CD1c-positive myeloid dendritic cell (primary cell): Measurements from ENCODE around the gene ZBTB22.
A peak's percentile ranks its signal among the peaks of the same experiment; 100 is the strongest.
"Not testable (repeated sequence)": the region's sequence is repeated elsewhere in the genome, so short reads cannot be mapped to it uniquely, and the experiment has no call there.

Experiments used
- DNase-seq: peaks from one replicate; pipeline ENCODE4 v3.0.0-alpha.2; 2016; ENCODE audit errors: extremely low spot score

The ZBTB22 gene

DNA sequence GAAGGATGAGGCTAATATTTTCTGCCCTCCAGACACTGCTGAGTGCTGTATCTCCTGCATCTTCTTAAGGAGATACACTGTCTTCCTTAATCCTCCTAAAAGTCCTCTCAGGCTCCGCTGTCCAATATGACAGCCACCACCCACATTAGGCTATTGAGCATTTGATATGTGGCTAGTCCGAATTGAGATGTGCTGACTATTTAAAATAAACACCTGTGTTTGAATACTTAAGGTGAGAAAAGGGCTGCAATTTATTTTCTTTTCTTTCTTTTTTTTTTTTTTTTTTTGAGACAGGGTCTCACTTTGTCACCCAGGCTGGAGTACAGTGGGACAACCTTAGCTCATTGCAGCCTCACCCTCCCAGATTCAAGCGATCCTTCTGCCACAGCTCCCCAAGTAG is 15.7 kb downstream of the ZBTB22 start:
- no peak for DNase-seq

DNA sequence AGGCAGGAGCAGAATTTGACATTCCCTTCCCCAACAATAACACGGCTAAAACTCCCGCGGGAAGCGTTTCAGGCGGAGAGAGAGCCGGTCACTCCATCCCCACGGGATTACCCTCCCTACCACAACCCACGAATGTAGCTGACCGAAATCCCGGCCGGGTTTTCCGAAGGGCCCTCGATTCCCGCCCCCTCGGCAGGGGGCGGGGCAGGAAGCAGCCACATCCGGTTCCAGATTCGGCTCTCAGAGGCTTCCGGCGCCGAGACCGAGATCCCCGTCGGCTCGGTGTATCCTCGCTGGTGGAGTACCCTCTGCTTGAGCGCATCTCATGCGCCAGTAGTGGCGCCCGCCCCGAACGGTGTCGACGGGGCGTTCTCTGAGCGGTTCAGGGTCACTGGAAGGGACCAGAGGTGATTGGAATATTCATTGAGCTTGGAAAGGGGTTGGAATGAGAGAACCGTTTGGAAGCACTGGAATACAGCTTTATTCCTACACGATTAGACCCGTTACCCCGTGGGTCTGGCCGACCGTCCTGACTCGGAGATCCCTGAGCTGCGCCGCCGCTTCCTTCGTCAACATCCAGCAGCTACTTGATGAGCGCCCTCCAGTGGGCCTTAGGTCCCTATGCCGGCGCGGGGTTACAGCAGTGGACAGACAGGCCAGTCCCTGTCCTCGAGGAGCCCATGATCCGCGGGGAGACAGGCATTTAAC is 18.2 kb downstream of the ZBTB22 start:
- peak; percentile 96 for DNase-seq

DNA sequence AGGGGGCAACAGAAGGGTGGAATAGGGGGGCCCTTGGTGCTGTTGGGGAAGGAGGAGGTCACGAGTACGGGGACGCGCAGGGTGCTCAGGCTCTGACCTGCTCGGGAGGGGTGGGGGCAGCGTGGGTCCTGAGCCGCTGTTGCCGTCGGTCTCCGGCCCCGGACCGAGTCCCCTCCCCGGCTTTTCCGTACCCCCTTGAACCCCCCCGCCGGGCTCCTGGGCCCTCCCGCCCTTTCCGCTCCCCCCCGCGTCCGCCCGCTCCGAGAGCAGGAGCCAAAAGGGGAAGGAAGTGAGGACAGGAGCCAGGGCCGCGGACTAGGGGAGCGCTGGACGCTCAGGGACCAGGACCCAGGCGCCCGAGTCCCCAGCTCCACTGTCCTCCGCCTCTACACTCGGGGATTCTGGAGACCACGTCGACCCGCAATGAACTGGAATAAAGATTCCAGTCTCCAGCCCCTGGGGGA is 18.7 kb downstream of the ZBTB22 start, which contains the start of gene RGL2:
RGL2 (minus strand) TSS at position 170 of the 464 bp plus-strand sequence. CDS start 332 bp downstream, outside the sequence.
- DNase-seq: peak; percentile 77

DNA sequence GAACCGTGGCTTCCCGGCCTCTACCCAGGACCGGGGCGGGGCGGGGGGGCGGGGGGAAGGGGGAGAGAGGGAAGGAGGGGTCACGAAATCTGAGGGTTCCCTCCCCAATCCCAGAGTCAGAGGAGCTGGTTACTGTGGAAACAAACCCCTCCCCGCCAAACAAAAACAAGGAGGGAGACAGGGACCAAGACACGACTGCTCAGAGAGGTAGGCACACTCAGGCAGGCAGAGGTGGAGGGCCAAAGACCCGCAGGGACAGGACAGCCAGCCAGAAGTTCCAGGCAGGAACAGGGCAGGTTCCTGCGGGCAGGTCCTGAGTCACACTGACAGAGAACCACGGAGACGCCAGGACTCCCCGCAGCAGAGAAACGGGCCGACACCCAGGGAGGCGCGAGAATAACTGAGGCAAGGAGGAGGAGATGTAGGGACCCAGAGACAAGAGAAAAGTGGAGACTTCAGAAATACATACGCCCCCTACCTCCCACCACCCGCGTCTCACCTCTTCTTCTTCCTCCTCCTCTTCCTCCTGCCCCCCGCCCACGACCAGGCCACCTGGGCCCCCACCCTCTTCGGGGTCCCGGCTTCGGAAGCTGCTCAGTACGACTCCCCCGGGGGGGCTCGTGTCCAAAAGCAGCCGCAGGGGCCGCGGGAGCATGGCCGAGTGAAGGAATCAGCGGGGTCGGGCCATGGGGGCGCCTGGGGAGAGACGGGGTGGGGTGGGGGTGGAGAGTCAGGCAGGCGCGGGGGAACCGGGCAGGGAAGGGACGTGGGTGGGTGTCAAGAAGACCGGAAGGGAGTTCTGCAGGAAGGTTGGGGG is 19.4 kb downstream of the ZBTB22 start:
- peak; percentile 88 for DNase-seq

DNA sequence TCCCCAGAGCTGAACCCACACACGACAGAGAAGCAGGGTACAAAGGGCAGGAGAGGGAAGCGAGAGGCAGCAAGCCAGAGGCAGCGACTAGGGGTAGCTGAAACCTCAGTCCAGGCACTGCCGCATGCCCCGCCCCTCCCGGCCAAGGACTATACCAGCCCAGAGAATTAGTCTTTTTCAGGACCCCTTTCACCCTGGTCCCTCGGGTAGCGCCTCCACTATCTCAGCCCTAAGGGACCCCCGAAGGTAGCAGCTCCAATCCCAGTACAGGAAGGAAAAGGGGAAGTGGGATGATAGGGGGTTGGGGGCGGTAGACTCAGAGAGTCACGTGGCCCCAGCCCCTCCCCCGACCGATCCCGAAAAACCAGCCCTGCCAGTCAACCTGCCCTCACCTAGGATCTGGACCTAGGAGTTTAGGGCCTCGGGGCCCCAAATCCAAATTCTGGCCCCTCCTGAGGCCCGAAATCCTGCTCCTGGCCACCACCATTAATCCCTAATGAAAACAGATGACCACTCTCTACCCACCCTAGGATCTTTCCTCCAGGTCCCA is 20.1 kb downstream of the ZBTB22 start:
- peak; percentile 48 for DNase-seq

DNA sequence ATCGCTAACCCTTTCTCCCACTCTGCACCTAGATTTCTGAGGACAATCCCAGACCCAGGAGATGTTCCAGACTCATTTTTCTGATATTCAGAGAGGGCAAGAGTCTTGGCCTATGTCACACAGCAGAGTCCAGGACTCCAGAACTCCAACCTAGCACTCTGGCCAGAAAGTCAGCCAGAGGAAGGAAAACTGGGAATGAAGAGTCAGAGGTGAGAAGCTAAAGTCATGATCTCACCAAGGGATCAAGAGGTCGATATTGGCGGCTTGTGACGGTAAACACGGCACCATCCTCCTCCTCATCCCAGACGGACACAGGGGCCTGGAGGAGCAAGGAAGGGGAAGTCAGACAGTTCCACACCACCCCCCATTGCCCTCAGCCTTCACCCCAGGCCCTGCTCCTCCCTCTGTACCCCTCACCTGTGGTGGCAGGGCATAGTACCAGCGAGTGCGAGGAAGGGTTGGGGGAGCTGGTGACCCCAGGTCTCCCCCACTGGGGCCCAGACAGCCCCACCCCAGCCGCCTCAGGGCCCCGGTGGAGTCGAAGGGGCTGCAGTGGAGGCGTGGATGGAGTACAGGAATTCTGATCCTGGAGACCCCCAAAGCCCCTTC is 20.6 kb downstream of the ZBTB22 start:
- no peak for DNase-seq

DNA sequence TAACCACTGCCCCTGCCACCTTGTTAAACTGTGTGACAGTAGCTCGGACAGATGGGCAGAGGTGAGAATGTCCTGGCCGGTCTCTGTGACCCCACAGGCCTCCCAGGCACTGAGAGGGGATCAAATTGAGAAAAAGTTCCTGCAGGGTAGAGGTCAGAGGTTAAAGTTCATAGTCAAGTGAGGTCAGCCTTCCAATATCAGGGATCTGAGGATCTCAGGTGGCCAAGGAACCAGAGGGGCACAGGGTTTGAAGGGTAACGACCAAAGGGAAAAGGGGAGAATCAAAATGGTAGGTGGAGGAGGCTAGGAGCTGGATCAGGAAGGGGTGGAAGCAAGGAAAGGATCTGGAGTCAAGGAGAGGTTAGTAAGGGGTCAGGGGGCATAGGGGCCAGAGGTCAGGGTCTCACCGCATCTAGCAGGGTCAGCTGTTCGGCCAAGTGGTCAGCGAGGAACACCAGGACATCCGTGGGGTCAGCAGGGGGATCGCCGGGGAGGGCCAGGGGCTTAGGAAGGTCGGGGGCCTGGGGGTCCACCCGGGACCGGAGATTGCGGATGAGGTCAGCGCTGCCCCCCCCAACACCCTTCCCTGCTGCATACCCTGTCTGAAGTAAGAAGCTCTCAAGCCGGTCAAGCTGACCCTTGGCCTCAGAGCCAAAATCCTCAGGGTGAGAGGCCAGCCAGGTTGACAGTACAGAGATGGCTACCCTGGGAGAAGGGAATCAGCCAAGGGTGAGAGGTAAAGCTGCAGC is 21.7 kb downstream of the ZBTB22 start:
- DNase-seq: no peak

DNA sequence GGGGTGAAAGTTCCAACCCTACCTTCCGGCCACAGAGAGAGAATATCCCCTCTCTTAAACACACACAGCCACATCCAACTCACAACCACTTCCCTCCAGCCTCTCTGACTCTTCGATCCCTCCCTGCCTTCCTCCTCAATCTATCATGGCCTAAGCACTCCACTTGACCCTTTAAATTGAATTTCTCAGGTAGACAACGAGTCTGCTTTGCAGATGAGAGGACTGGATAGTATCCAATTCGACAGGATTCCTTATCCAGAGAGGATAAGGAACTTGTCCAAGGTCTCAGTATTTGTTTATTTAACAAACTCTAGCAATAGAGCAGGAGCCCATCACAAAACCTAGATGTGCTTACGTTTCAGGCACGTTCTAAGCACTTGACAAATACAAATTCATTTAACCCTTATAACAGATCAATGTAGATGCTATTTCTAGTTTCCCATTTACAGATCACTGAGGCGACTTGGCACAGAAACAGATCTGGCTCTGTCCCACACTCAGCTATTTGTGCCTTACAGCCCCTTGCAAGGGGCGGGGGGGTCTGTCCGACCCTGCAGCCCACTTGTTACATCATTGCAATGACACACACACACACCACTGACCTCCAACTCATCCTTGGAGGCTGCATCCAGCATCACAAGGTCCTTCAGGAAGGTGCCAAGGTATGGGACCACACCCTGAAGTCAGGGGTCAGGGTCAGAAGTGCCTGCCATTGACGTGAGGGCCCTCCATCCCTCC is 23.3 kb downstream of the ZBTB22 start:
- DNase-seq: no peak

DNA sequence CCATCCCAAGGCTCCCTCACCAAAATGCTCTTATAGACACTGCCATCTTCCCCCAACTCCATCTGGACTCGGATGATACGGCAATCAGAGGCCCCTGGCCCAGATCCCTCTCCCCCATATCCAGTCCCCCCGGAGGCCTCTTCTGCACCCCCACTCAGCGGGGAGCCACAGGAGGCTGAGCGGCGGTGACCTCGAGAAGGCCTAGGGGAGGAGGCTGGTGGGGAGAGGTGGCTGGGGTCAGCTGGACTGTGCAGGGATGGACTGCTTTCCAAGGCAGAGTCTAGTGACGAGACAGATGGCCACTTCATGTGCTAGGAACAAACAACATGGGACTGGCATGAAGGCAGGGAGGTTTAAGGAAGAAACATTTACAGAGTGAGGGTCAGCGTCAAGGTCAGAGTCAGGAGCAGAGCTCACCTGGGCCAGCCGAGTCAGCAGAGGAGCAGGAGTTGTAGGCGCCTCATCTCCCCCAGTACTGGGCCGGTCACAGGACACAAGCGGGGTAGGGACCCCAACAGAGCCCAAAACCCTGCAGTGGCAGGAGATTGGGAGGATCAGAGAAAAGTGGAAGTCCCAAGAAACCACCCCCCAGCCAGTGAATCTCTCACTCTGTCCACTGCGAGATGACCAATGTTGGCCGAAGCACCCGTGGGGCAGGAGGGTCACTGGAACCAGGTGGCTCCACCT is 24.4 kb downstream of the ZBTB22 start:
- no peak for DNase-seq

DNA sequence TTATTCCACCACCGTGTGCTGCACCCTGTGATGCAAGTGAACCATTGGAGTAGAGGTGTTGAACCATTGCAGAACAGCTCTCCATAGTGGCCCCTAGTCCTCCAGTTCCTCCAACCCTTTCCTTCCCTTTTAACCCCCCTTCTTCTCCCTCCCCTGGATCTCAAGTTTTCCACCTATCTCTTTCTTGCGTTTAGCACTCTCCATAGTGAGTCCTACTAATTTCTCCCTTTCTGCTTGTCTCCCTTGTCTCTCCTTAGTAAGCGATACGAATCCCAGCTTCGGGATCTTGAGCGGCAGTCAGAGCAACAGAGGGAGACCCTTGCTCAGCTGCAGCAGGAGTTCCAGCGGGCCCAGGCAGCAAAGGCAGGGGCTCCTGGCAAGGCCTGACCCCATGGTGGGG is 27.1 kb downstream of the ZBTB22 start:
- no peak for DNase-seq

DNA sequence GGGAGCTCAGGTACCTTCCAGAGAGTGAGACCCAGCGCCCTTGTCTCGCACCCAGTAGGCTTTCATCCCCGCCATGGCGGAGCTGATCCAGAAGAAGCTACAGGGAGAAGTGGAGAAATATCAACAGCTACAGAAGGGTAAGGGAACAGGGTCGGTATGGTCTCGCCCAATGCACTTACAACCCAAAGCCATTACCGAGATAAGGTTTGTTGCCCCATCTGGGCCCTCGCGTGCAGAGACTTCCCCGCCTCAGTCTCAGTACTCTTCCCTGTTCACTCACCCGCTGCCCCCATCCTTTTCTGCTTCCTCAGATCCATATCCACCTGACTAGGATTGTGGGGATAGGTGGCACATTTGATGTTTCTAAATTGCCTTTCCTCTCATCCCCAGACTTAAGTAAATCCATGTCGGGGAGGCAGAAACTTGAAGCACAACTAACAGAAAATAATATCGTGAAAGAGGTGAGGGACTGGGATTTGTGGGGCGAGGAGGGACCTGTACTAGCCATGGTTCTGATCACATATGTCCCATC is 27.7 kb downstream of the ZBTB22 start:
- peak; percentile 27 for DNase-seq

DNA sequence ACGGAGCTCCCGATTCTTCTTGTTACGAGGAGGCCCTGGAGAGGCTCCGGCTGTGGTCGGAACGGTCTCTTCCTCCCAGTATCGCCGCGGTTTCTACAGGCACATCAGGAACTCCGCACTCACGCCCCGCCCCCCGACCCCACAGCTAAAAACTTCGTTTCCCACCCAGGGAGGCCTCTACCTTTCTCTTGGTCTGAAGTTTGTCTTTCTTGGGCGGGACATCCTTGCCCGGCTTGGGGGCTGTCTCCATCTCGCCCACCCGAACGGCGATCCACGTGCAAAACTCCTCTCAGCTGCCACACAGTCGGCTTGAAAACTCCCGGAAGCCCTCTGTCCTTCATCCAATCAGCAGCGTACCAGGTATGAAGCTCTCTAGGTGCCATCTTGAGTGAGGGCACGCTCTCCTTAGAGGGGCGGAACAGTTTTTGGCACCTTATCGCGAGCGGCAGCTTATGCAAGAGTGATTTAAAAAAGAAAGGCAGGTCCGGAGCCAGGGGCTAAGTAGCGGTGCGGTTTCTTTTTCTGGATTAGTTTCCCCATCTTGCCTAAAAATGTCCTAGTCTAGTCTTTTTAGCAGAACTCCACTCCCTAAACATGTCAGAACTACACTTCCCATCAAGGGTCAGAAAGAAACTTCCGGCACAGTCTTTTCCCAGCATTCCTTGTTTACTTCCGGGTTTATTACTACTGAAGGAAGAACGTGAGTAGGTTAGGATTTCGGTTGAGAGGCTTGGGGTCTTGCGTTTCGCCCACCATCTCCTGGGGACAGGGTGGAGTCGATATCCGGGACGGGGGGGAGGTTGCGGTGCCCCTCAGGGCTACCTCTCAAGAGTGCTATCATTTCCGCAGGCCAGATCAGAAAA is 28.4 kb downstream of the ZBTB22 start, which contains the start of the genes PFDN6 and WDR46:
PFDN6 (plus strand) TSS at position 681 of the 863 bp plus-strand sequence. CDS start 256 bp downstream, outside the sequence.
WDR46 (minus strand) TSS at position 319 of the 863 bp plus-strand sequence; CDS start at position 250, 69 bp downstream.
- peak; percentile 93 for DNase-seq

DNA sequence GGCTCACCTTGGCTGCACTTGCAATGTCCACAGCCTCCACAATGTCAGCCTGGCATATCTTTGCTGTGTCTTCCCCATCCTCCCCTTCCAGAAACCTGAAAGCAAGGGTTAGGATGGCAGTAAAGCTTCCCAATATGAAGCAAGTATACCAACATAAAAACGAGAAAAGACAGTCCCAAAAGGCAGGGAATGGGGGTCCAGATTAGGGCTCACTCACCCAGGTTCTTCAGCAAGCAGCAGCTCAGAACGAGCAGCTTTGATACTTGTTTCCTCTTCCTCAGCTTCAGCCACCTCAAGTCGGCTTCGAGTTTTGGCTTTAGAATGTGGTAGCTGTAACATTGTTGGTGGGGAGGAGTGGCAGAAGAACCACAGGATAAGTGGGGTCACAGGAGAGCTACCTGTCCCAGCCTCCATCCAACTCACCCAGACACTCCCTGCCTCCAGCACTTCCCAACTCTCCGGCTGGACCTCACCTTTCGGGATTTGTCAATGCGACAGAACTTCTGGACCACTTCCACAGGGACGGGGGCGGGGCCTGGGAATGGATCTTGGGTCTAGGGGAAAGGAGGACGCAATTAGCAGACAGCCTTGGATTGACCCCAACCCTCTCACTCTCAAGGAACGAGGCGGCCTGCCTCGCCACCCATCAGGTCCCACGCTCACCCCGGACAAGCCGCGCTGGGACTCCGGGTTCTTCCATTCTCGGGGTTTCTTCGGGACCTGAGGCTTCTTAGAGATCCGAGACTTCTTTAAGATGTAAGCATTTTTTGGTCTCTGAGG is 29.2 kb downstream of the ZBTB22 start:
- no peak for DNase-seq

DNA sequence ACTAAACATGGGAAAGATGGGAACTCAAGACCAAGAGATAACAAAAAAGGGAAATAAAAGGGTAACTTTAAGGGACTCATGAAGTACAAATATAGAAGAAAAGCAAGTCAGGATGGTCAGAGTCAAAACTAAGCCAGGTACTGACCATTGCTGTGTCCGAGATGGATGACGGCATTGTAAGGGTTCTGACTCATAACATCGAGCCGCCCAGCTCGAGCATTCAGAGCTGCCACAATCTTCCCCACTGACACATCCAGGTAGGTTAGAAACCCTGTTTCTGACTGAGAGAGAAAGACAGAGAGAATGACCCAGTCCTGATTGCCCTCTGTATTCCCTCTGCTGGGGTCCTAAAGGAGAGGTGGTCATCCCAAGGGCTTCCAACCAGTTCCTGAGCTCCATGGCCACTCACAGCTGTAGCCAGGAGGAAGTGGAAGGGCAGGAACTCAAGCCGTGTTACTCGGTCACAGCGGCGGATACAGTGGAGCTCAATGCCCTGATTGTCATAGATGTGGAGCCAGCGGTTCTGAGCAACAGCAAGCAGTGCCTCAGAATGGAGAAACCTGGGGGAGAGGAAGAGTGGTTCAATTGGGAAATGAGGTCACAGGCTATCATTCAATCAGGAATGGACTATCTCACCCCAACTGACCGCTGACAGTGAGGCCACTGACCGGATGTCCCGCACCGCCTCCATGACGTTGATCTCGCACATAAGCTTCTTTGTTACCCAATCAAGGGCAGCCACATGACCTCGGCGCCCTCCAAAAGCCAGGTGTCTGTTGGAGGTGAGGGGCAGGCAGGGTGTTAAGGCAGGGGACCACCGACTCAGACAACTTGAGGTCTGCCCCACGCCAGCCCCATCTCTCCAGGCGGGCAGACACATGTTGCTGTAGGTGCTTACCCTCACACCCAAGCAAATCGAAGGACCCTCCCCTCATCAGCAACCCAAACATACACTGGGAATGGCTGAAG is 30.3 kb downstream of the ZBTB22 start:
- no peak for DNase-seq

DNA sequence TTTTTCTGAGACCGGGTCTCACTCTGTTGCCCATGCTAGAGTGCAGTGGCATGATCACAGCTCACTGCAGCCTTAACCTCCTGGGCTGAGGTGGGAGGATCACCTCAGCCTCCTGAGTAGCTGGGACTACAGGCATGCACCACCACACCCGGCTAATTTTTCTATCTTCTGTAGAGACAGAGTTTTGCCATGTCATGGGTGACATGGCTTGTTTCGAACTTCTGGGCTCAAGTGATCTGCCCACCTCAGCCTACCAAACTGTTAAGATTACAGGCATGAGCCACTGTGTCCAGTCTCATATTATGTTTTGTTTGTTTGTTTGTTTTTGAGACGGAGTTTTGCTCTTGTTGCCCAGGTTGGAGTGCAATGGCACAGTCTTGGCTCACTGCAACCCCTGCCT is 32.3 kb downstream of the ZBTB22 start:
- DNase-seq: not testable (repeated sequence)

DNA sequence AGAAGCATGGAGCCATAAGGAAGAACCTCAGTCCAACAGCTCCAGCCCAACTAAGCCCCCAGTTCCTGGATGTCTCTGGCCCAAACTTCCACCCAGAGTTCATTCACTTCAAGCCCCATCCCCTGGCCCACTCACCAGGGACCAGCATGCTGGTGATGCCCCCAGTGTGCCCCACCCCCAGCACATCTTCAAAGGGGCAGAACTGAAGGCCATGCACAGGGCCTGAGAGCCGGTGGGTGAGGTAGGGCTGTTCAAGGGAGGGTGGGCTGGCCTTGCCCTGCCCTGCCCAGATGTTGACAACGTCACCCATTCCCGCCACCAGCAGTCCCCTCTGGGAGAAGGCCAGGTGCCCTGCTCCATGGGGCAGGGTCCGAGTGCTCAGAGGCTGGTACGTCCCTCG is 37.0 kb downstream of the ZBTB22 start:
- no peak for DNase-seq
